HL-60 (cell line): ENCODE data around the gene FADS6.

Experiments used
- GABPA ChIP-seq: IDR thresholded peaks from 2 replicates; pipeline ENCODE4 v1.6.1; 2012; ENCODE audit warnings: low read depth
- POLR2AphosphoS5 ChIP-seq: IDR thresholded peaks from 2 replicates; pipeline ENCODE4 v1.6.1; 2012; ENCODE audit warnings: low read depth
- TF ChIP-seq, protein P1 (sequence below): IDR thresholded peaks from one replicate; pipeline ENCODE4 v1.5.1; 2011; ENCODE audit warnings: low read length, control low read depth, inconsistent platforms; ENCODE audit not compliant: insufficient read depth

DNA sequence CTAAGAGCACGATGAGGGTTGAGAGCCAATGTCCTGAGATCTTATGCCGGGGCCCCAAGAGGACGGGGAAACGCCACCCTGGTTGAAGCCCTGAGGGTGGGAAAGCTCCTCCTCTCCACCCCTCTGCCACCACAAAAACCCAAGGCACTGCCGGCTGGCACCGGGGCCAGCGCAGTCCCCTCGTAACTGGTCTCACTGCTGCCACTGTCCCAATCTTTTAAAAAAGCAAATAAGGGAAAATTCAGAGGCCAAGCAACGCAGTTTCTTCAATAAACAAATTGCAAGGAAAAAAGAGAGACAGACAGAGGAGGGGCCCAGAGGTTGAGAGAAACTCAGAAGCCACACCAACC lies 40.4 kb downstream of the FADS6 start:
- TF ChIP-seq, protein P1, sequence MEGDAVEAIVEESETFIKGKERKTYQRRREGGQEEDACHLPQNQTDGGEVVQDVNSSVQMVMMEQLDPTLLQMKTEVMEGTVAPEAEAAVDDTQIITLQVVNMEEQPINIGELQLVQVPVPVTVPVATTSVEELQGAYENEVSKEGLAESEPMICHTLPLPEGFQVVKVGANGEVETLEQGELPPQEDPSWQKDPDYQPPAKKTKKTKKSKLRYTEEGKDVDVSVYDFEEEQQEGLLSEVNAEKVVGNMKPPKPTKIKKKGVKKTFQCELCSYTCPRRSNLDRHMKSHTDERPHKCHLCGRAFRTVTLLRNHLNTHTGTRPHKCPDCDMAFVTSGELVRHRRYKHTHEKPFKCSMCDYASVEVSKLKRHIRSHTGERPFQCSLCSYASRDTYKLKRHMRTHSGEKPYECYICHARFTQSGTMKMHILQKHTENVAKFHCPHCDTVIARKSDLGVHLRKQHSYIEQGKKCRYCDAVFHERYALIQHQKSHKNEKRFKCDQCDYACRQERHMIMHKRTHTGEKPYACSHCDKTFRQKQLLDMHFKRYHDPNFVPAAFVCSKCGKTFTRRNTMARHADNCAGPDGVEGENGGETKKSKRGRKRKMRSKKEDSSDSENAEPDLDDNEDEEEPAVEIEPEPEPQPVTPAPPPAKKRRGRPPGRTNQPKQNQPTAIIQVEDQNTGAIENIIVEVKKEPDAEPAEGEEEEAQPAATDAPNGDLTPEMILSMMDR = no peak
- TF ChIP-seq GABPA (no peak), POLR2AphosphoS5 (no peak)
